ENCODE measurements around the gene SLC6A2. TPM values are rescaled to one million over a fixed set of nuclear protein-coding genes. Genes with fewer than 3 reads are reported as not detected.

The SLC6A2 gene
- total RNA-seq, 2 donors from 2014 or later = 1.1 TPM; not detected in 1

- H3K4me1 Mint-ChIP-seq = peaks cover 4% of the 10 kb centered on the region
- no peaks in the 10 kb centered on the region for H3K27me3 ChIP-seq (ENCODE audit: control insufficient read depth, insufficient read depth, low read length, poor library complexity, severe bottlenecking)
- H3K27ac Mint-ChIP-seq = no peak overlapping the region
- DNase-seq = no peak
- no peaks in the 10 kb centered on the region for H3K4me1 ChIP-seq (ENCODE audit: control insufficient read depth, insufficient read depth, low read length)
- no peaks in the 10 kb centered on the region for H3K36me3 ChIP-seq (ENCODE audit: control insufficient read depth, insufficient read depth, low read length)
- H3K27ac ChIP-seq (ENCODE audit: low read depth, low read length) = no peak overlapping the region
- H3K27me3 Mint-ChIP-seq (ENCODE audit: insufficient read depth) = peaks cover 13% of the 10 kb centered on the region
- 80 to 84% methylated on average over 5 to 6 of the region's 6 CpGs for WGBS, 2 experiments (ENCODE audit: insufficient coverage in 1 of 2, insufficient read length in 1 of 2)
- no peak overlapping the region for H3K9ac ChIP-seq (ENCODE audit: extremely low read depth, low read length, poor library complexity, severe bottlenecking)
- no peak overlapping the region for H3K4me3 ChIP-seq (ENCODE audit: low read length)
- peaks cover 18% of the 10 kb centered on the region for H3K9me3 ChIP-seq (ENCODE audit: control insufficient read depth, low read length)
- no peak overlapping the region for H3K4me3 Mint-ChIP-seq
- no peaks in the 10 kb centered on the region for H3K36me3 Mint-ChIP-seq (ENCODE audit: low read depth)
- peaks cover 28% of the 10 kb centered on the region for H3K9me3 Mint-ChIP-seq
- no peak for TF ChIP-seq CTCF (conservative IDR thresholded peaks at IDR 0.05)
Measured at GRCh38 chr16:55628306-55628968, 27.4 kb upstream of the SLC6A2 start.

- no peak for TF ChIP-seq CTCF (conservative IDR thresholded peaks at IDR 0.05)
- Histone ChIP-seq H3K9me3 (ENCODE audit: control insufficient read depth, low read length) (peaks cover 26% of the 10 kb centered on the region), H3K36me3 (ENCODE audit: control insufficient read depth, insufficient read depth, low read length) (no peaks in the 10 kb centered on the region), H3K27me3 (ENCODE audit: control insufficient read depth, insufficient read depth, low read length, poor library complexity, severe bottlenecking) (no peaks in the 10 kb centered on the region), H3K4me1 (ENCODE audit: control insufficient read depth, insufficient read depth, low read length) (no peaks in the 10 kb centered on the region), H3K4me3 (ENCODE audit: low read length) (no peak overlapping the region), H3K27ac (ENCODE audit: low read depth, low read length) (no peak overlapping the region), H3K9ac (ENCODE audit: extremely low read depth, low read length, poor library complexity, severe bottlenecking) (no peak overlapping the region)
- DNase-seq = no peak
- Mint-ChIP-seq H3K4me1 (peaks cover 4% of the 10 kb centered on the region), H3K4me3 (no peak overlapping the region), H3K36me3 (ENCODE audit: low read depth) (no peaks in the 10 kb centered on the region), H3K27ac (no peak overlapping the region), H3K9me3 (peaks cover 32% of the 10 kb centered on the region), H3K27me3 (ENCODE audit: insufficient read depth) (peaks cover 13% of the 10 kb centered on the region)
Measured at GRCh38 chr16:55630774-55631173, 25.0 kb upstream of the SLC6A2 start.

- Mint-ChIP-seq H3K36me3 (ENCODE audit: low read depth) (no peaks in the 10 kb centered on the region), H3K27ac (no peak overlapping the region)
- no peak for TF ChIP-seq CTCF (conservative IDR thresholded peaks at IDR 0.05)
Measured at GRCh38 chr16:55632259-55632658, 23.5 kb upstream of the SLC6A2 start.

More at GRCh38 chr16:55632259-55632658, 23.5 kb upstream of the SLC6A2 start:
- Mint-ChIP-seq H3K4me3 (no peak overlapping the region), H3K9me3 (peaks cover 29% of the 10 kb centered on the region), H3K4me1 (peaks cover 4% of the 10 kb centered on the region), H3K27me3 (ENCODE audit: insufficient read depth) (peaks cover 10% of the 10 kb centered on the region)
- Histone ChIP-seq H3K4me3 (ENCODE audit: low read length) (no peak overlapping the region), H3K27me3 (ENCODE audit: control insufficient read depth, insufficient read depth, low read length, poor library complexity, severe bottlenecking) (no peaks in the 10 kb centered on the region), H3K4me1 (ENCODE audit: control insufficient read depth, insufficient read depth, low read length) (no peaks in the 10 kb centered on the region), H3K36me3 (ENCODE audit: control insufficient read depth, insufficient read depth, low read length) (no peaks in the 10 kb centered on the region), H3K9me3 (ENCODE audit: control insufficient read depth, low read length) (peaks cover 26% of the 10 kb centered on the region), H3K27ac (ENCODE audit: low read depth, low read length) (no peak overlapping the region), H3K9ac (ENCODE audit: extremely low read depth, low read length, poor library complexity, severe bottlenecking) (no peak overlapping the region)
- no peak for DNase-seq
